Measurements from ENCODE around the gene NAB2.

NAB2 gene

DNA sequence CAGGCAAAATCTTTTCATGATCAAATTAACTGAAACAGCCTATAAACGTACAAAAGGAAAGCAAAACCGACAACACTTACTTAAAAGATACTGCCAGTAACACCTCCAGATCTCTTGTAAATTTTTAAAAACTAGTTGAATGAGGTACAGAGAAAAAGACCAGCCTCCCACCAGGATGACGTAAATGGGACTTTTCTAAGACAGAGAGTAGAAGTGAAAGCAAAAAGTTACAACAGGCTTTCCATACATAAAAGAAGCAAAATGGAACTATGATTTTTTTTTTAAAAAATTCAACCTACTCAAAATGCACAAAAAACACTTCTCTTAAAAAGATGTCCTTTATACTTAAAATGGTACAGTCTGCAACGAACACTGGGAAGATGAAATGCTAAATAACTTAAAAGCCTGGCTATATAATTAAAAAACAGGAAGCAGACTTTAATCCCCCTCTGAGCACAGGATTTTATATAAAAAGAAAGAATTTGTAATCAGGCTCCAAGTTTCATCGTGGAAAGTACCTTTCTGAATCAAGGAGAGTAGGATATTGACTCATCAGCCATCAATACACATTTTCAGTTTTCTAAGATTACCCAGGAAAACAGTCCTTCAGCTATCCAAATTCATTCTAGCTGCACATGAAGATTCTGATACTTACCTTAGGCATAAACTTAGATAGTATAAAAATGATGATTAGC is 24.8 kb upstream of the NAB2 start:
- no peak overlapping the region for H3K27ac ChIP-seq (ENCODE audit: extremely low read depth, low read depth, low read length)
- no peak overlapping the region for H3K4me3 ChIP-seq (ENCODE audit: low read depth, low read length)
- peaks cover 61 to 87% of the 10 kb centered on the region in 2 experiments for H3K36me3 ChIP-seq (ENCODE audit: control insufficient read depth in 2 of 2, insufficient read depth in 1 of 2, low read length in 2 of 2)
- TF ChIP-seq ZNF658 (tag by site-specific recombination; IDR thresholded peaks at IDR 0.05) (no peak), ZNF426 (tag by site-specific recombination; IDR thresholded peaks at IDR 0.05) (no peak), BCL11A (tag by site-specific recombination; IDR thresholded peaks at IDR 0.05; ENCODE audit: low read depth) (no peak), RBAK (tag by site-specific recombination; IDR thresholded peaks at IDR 0.05) (no peak), ZBTB20 (tag by site-specific recombination; IDR thresholded peaks at IDR 0.05) (no peak), ZNF266 (tag by site-specific recombination; IDR thresholded peaks at IDR 0.05; ENCODE audit: low read depth) (no peak), ZNF580 (tag by site-specific recombination; IDR thresholded peaks at IDR 0.05) (no peak), HOXD13 (CRISPR knock-in tag; IDR thresholded peaks at IDR 0.05; ENCODE audit: borderline replicate concordance) (no peak), ZXDB (tag by site-specific recombination; IDR thresholded peaks at IDR 0.05) (no peak), ZNF776 (tag by site-specific recombination; IDR thresholded peaks at IDR 0.05; ENCODE audit: borderline replicate concordance) (no peak), ZNF169 (tag by site-specific recombination; IDR thresholded peaks at IDR 0.05) (no peak), ZNF473 (tag by site-specific recombination; IDR thresholded peaks at IDR 0.05) (no peak), PATZ1 (tag by site-specific recombination; IDR thresholded peaks at IDR 0.05) (no peak), ZNF391 (tag by site-specific recombination; IDR thresholded peaks at IDR 0.05; ENCODE audit: borderline replicate concordance, low read depth) (no peak), BCL11B (tag by site-specific recombination; IDR thresholded peaks at IDR 0.05; ENCODE audit: low read depth) (no peak), ZNF514 (tag by site-specific recombination; IDR thresholded peaks at IDR 0.05) (no peak), ELK4 (IDR thresholded peaks at IDR 0.05; ENCODE audit: borderline replicate concordance, low read depth, low read length) (no peak), PRDM6 (tag by site-specific recombination; IDR thresholded peaks at IDR 0.05) (no peak)
- no peaks in the 10 kb centered on the region for H3K9me3 ChIP-seq (ENCODE audit: control insufficient read depth, insufficient read depth, low read depth, low read length)
- ChIA-PET CTCF (interaction anchor here (0.7 to 3.1 kb wide), 9 partner anchors 9 to 566 kb away, joined by 3 to 21 read pairs (median 4); no protein-coding TSS in a partner anchor), POLR2A (no interaction called here)
- H3K4me1 ChIP-seq (ENCODE audit: control insufficient read depth, insufficient read depth, low read length): no peaks in the 10 kb centered on the region

- peaks cover 60 to 89% of the 10 kb centered on the region in 2 experiments for H3K36me3 ChIP-seq (ENCODE audit: control insufficient read depth in 2 of 2, insufficient read depth in 1 of 2, low read length in 2 of 2)
- H3K9me3 ChIP-seq (ENCODE audit: control insufficient read depth, insufficient read depth, low read depth, low read length): no peaks in the 10 kb centered on the region
- CTCF ChIA-PET: interaction anchor here (0.6 to 3.1 kb wide), 7 partner anchors 26 to 110 kb away, joined by 3 to 21 read pairs (median 7); partner anchors contain the start of gene ZBTB39
- POLR2A ChIA-PET: no interaction called here
- TF ChIP-seq FEZF1 (tag by site-specific recombination; IDR thresholded peaks at IDR 0.05) (no peak), PRDM1 (tag by site-specific recombination; IDR thresholded peaks at IDR 0.05) (peak; percentile 95)
- no peak overlapping the region for H3K4me3 ChIP-seq (ENCODE audit: low read depth, low read length)
- H3K27ac ChIP-seq (ENCODE audit: extremely low read depth, low read depth, low read length): no peak overlapping the region
- H3K4me1 ChIP-seq (ENCODE audit: control insufficient read depth, insufficient read depth, low read length): no peaks in the 10 kb centered on the region
Observed at GRCh38 chr12:57066245-57066644, 22.7 kb upstream of the NAB2 start.
